Measurements from ENCODE around the gene SMIM26. TPM values are rescaled to one million over a fixed set of nuclear protein-coding genes. Genes with fewer than 3 reads are reported as not detected.
"Not testable (repeated sequence)": the region's sequence is repeated elsewhere in the genome, so short reads cannot be mapped to it uniquely, and the experiment has no call there.

SMIM26 gene
- 171 TPM for polyA plus RNA-seq (2013, experiment 1 of 2)
- polyA plus RNA-seq (2013, experiment 2 of 2), result 169 TPM

GRCh38 chr20:18566892-18567738, at the start of gene SMIM26:
TSS of gene SMIM26 (plus strand) at chr20:18567432. CDS start at chr20:18567479, 47 bp downstream.
- Histone ChIP-seq H3K18ac (ENCODE audit: low read length) (peak within 1 kb of the TSS; percentile 60), H2BK15ac (replicated peaks; ENCODE audit: low read depth) (no peak within 1 kb of the TSS), H3K36me3 (ENCODE audit: control insufficient read depth, insufficient read depth, low read length) (peaks cover 3% of the 10 kb centered on the region), H3K23ac (ENCODE audit: low read length) (no peak within 1 kb of the TSS), H2BK120ac (ENCODE audit: low read depth, low read length) (no peak within 1 kb of the TSS), H3K4me3 (ENCODE audit: low read length) (peak within 1 kb of the TSS; percentile 97), H3K4me2 (ENCODE audit: low read length) (peak within 1 kb of the TSS; percentile 85), H2BK5ac (ENCODE audit: low read length) (no peak within 1 kb of the TSS), H3K9ac (ENCODE audit: low read length) (peak within 1 kb of the TSS; percentile 97), H3K56ac (ENCODE audit: low read length) (peak within 1 kb of the TSS; percentile 99), H3K27ac (ENCODE audit: low read depth, low read length) (no peak within 1 kb of the TSS), H4K5ac (ENCODE audit: low read length) (peak within 1 kb of the TSS; percentile 93), H3K27me3 (ENCODE audit: insufficient read depth, low read length, poor library complexity) (no peaks in the 10 kb centered on the region), H4K8ac (ENCODE audit: low read depth, low read length) (peak within 1 kb of the TSS; percentile 43), H2AK5ac (ENCODE audit: low read length) (no peak within 1 kb of the TSS), H3K79me2 (ENCODE audit: control insufficient read depth, insufficient read depth, low read length) (peaks cover 5% of the 10 kb centered on the region), H3K4ac (ENCODE audit: low read depth, low read length) (peak within 1 kb of the TSS; percentile 70), H3K79me1 (ENCODE audit: low read length) (peaks cover 2% of the 10 kb centered on the region), H3K4me1 (ENCODE audit: control insufficient read depth, low read depth, low read length) (no peaks in the 10 kb centered on the region)
- no CpG with 5 or more reads among the region's 51 CpGs for WGBS (ENCODE audit: extremely low coverage, insufficient coverage, low lambda C conversion rate)
- DNase-seq, result peak; percentile 95

GRCh38 chr20:18522066-18522465, 45.2 kb upstream of the SMIM26 start:
- WGBS (ENCODE audit: extremely low coverage, insufficient coverage, low lambda C conversion rate), result no CpG with 5 or more reads among the region's 9 CpGs
- H4K5ac ChIP-seq (ENCODE audit: low read length); H2BK120ac ChIP-seq (ENCODE audit: low read depth, low read length); H3K27ac ChIP-seq (ENCODE audit: low read depth, low read length); H3K27me3 ChIP-seq (ENCODE audit: insufficient read depth, low read length, poor library complexity); H3K36me3 ChIP-seq (ENCODE audit: control insufficient read depth, insufficient read depth, low read length); H3K56ac ChIP-seq (ENCODE audit: low read length); H3K4me2 ChIP-seq (ENCODE audit: low read length); H3K79me2 ChIP-seq (ENCODE audit: control insufficient read depth, insufficient read depth, low read length); H2BK15ac ChIP-seq (replicated peaks; ENCODE audit: low read depth); H3K23ac ChIP-seq (ENCODE audit: low read length); H2BK5ac ChIP-seq (ENCODE audit: low read length); H3K9ac ChIP-seq (ENCODE audit: low read length); H4K8ac ChIP-seq (ENCODE audit: low read depth, low read length); H3K4me3 ChIP-seq (ENCODE audit: low read length); H2AK5ac ChIP-seq (ENCODE audit: low read length); H3K18ac ChIP-seq (ENCODE audit: low read length); H3K4me1 ChIP-seq (ENCODE audit: control insufficient read depth, low read depth, low read length); H3K79me1 ChIP-seq (ENCODE audit: low read length); DNase-seq; H3K4ac ChIP-seq (ENCODE audit: low read depth, low read length): not testable (repeated sequence)

- no peak for DNase-seq
- Histone ChIP-seq H2BK120ac (ENCODE audit: low read depth, low read length) (no peak overlapping the region), H3K27ac (ENCODE audit: low read depth, low read length) (no peak overlapping the region), H3K79me2 (ENCODE audit: control insufficient read depth, insufficient read depth, low read length) (no peaks in the 10 kb centered on the region), H2BK5ac (ENCODE audit: low read length) (no peak overlapping the region), H4K5ac (ENCODE audit: low read length) (no peak overlapping the region), H3K9ac (ENCODE audit: low read length) (no peak overlapping the region), H3K23ac (ENCODE audit: low read length) (no peak overlapping the region), H3K4ac (ENCODE audit: low read depth, low read length) (no peak overlapping the region), H3K36me3 (ENCODE audit: control insufficient read depth, insufficient read depth, low read length) (peaks cover 8% of the 10 kb centered on the region), H3K4me2 (ENCODE audit: low read length) (no peak overlapping the region), H3K27me3 (ENCODE audit: insufficient read depth, low read length, poor library complexity) (no peaks in the 10 kb centered on the region), H3K56ac (ENCODE audit: low read length) (no peak overlapping the region), H2BK15ac (replicated peaks; ENCODE audit: low read depth) (no peak overlapping the region), H4K8ac (ENCODE audit: low read depth, low read length) (no peak overlapping the region), H3K18ac (ENCODE audit: low read length) (no peak overlapping the region), H2AK5ac (ENCODE audit: low read length) (no peak overlapping the region), H3K79me1 (ENCODE audit: low read length) (peaks cover 2% of the 10 kb centered on the region), H3K4me1 (ENCODE audit: control insufficient read depth, low read depth, low read length) (no peaks in the 10 kb centered on the region), H3K4me3 (ENCODE audit: low read length) (no peak overlapping the region)
- WGBS (ENCODE audit: extremely low coverage, insufficient coverage, low lambda C conversion rate), result no CpG with 5 or more reads among the region's 2 CpGs
These were observed 44.2 kb upstream of the SMIM26 start for GRCh38 chr20:18523066-18523465.

- H3K36me3 ChIP-seq (ENCODE audit: control insufficient read depth, insufficient read depth, low read length), result peaks cover 14% of the 10 kb centered on the region
- H3K27me3 ChIP-seq (ENCODE audit: insufficient read depth, low read length, poor library complexity), result no peaks in the 10 kb centered on the region
- H3K79me2 ChIP-seq (ENCODE audit: control insufficient read depth, insufficient read depth, low read length), result no peaks in the 10 kb centered on the region
- H2BK120ac ChIP-seq (ENCODE audit: low read depth, low read length), result no peak overlapping the region
- no peak overlapping the region for H3K23ac ChIP-seq (ENCODE audit: low read length)
- H3K9ac ChIP-seq (ENCODE audit: low read length), result no peak overlapping the region
- no peak overlapping the region for H4K8ac ChIP-seq (ENCODE audit: low read depth, low read length)
- no CpG with 5 or more reads among the region's 1 CpG for WGBS (ENCODE audit: extremely low coverage, insufficient coverage, low lambda C conversion rate)
- no peak overlapping the region for H4K5ac ChIP-seq (ENCODE audit: low read length)
- H3K56ac ChIP-seq (ENCODE audit: low read length), result no peak overlapping the region
- H3K18ac ChIP-seq (ENCODE audit: low read length), result no peak overlapping the region
- no peak overlapping the region for H3K4me3 ChIP-seq (ENCODE audit: low read length)
- H3K27ac ChIP-seq (ENCODE audit: low read depth, low read length), result no peak overlapping the region
- H3K4me1 ChIP-seq (ENCODE audit: control insufficient read depth, low read depth, low read length), result no peaks in the 10 kb centered on the region
- no peak overlapping the region for H2AK5ac ChIP-seq (ENCODE audit: low read length)
- no peak overlapping the region for H2BK15ac ChIP-seq (replicated peaks; ENCODE audit: low read depth)
- peaks cover 1% of the 10 kb centered on the region for H3K79me1 ChIP-seq (ENCODE audit: low read length)
- no peak overlapping the region for H2BK5ac ChIP-seq (ENCODE audit: low read length)
- H3K4ac ChIP-seq (ENCODE audit: low read depth, low read length), result no peak overlapping the region
- no peak for DNase-seq
- H3K4me2 ChIP-seq (ENCODE audit: low read length), result no peak overlapping the region
These were observed 42.6 kb upstream of the SMIM26 start for GRCh38 chr20:18524646-18525045.

GRCh38 chr20:18526761-18527160, 40.5 kb upstream of the SMIM26 start:
- H3K36me3 ChIP-seq (ENCODE audit: control insufficient read depth, insufficient read depth, low read length), result peaks cover 17% of the 10 kb centered on the region
- H3K27me3 ChIP-seq (ENCODE audit: insufficient read depth, low read length, poor library complexity); H3K18ac ChIP-seq (ENCODE audit: low read length); H2BK5ac ChIP-seq (ENCODE audit: low read length); H3K4ac ChIP-seq (ENCODE audit: low read depth, low read length); H3K23ac ChIP-seq (ENCODE audit: low read length); H3K79me1 ChIP-seq (ENCODE audit: low read length); H3K79me2 ChIP-seq (ENCODE audit: control insufficient read depth, insufficient read depth, low read length); H3K56ac ChIP-seq (ENCODE audit: low read length); H3K4me2 ChIP-seq (ENCODE audit: low read length); H3K4me1 ChIP-seq (ENCODE audit: control insufficient read depth, low read depth, low read length); H4K8ac ChIP-seq (ENCODE audit: low read depth, low read length); H2BK120ac ChIP-seq (ENCODE audit: low read depth, low read length); H2AK5ac ChIP-seq (ENCODE audit: low read length); H2BK15ac ChIP-seq (replicated peaks; ENCODE audit: low read depth); H3K9ac ChIP-seq (ENCODE audit: low read length); H3K4me3 ChIP-seq (ENCODE audit: low read length); H4K5ac ChIP-seq (ENCODE audit: low read length); DNase-seq; H3K27ac ChIP-seq (ENCODE audit: low read depth, low read length): not testable (repeated sequence)
- WGBS (ENCODE audit: extremely low coverage, insufficient coverage, low lambda C conversion rate), result no CpG with 5 or more reads among the region's 14 CpGs
